Body of pancreas (tissue), 4 donors: ENCODE data around the gene CHST3.

Experiments used
- CTCF ChIP-seq, 7 experiments: fragments of 450-650 bp in 4 of 7; fragments of 200-600 bp in 3 of 7; sonication (generic) in 3 of 7; IDR thresholded peaks; one replicate each; pipeline ENCODE4 v1.5.1; 2016 to 2019; ENCODE audit warnings: antibody characterized with exemption in 7 of 7
- POLR2A ChIP-seq, 3 donors: fragments of 450-650 bp; IDR thresholded peaks; one replicate each; pipeline ENCODE4 v1.6.1; 2016; ENCODE audit warnings: antibody characterized with exemption in 3 of 3, mild to moderate bottlenecking in 2 of 3

GRCh38 chr10:71984809-71985388, 20.7 kb downstream of the CHST3 start:
- TF ChIP-seq CTCF (IDR thresholded peaks at IDR 0.05) (no peak), POLR2A (IDR thresholded peaks at IDR 0.05) (no peak)
